ENCODE data around the gene IL20.

Gene IL20

DNA sequence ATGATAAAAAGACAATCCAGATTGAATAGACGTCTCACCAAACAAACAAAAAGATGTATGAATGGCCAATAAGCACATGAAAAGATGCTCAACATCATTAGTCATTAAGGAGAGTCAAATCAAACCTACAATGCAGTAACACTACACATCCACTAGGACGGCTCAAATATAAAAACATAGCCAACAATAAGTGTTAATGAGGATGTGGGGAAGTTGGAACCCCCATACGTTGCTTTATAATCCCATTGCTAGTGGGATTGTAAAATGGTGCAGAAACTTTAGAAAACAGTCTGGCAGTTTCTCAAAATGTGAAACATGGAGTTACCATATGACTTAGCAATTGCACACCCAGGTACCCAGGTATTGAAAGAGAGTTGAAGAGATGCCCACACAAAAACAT, 17.1 kb downstream of the IL20 start:
- DNase-seq: no peak

DNA sequence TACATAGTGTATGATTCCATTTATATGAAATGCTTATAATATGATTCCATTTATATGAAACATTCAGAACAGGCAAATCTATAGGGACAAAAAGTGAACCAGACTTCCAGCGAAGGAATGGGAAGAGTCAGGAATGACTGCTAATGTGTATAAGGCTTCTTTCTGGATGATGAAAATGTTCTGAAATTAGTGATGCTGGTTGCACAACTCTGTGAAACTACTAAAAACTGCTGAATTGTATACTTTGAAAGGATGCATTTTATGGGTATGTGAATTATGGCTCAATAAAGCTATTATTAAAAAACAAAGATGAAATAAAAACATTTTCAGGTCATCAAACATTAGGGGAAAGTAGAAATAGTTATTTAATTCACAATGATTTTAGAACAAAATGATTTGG, 17.7 kb downstream of the IL20 start:
- no peak for DNase-seq

DNA sequence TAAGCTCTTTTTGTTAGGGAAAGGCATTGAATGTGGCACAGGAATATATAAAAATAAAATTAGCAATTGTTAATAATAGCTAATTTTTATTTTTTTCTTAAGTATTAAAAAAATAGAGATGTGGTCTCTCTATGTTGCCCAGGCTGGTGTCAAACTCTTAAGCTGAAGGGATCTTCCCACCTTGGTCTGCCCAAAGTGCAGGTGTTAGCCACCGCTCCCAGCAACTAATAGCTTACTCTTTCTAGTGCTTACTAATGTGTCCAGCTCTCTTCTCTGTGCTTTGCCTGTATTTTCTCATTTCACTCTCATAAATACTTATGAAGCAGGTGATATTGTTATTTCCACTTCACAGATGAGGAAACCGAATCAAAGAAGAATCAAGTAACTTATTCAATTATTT, 18.5 kb downstream of the IL20 start:
- no peak for DNase-seq

DNA sequence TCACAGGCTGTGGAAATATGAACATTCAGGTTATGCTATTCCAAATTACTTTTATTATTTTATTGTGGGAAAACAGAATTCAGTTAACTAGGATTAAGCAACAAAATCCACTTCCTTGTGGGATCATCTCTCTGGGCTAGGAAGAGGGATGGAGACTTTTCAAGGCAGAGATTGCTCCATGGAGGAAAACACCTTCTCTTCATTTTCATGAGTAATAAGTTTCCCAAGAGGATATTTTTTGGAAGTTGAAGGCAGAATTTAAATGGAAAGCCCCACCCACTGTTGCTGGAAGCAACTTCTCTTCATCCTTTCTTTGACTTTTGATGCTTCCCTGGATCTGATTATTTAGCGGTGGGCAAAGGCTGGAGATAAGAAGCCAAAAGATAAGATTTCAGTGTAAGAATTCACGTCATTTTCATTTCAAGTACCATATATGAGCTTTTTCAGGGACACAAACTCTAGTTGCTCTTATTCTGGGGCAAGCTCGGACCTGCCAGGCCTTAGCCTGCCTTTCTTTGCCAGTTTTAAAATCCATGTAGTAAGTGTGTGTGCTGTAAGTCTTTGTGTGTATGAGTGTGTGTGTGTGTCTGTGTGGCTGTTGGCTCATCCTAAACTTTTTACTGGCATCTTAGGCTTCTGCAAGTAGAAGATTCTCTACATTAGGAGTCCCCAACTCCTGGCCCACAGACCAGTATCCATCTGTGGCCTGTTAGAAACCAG, 20.1 kb downstream of the IL20 start:
- no peak for DNase-seq

DNA sequence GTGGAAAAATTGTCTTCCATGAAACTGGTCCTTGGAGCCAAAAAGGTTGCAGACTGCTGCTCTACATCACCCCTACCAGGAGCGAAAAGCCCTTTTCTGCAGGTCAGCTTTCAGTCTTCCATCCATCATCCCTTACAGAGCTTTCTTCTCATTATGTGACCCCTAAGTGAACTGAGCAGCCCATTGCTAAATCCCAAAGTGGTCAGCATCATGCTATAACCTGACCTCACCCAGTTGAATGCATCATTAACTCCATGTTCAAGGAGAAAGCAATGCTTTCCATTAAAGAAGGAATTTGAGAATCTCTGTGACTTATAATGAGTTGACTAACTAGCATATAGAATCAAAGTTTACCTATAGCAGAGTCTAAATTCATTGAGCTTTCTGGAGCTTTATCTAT, 21.4 kb downstream of the IL20 start:
- DNase-seq: no peak

DNA sequence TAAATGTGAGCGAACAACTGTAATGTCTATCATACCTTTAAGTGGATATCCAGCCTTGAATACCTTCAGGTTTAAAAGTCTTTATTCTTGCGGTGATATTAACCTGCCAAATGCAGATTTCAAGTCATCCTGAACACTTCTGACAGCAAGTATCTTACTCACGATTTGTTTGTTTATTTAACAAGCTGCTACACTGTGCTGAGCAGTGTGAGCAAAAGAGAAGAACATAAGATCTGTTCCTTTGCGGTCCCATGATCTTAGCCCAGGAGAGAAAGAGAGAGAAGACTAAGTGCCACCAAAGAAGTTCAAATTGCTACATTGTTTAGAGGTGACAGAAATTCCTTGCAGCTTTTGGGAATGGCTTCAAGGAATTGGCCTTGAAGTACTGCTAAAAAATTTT, 22.3 kb downstream of the IL20 start:
- peak; percentile 41 for DNase-seq

DNA sequence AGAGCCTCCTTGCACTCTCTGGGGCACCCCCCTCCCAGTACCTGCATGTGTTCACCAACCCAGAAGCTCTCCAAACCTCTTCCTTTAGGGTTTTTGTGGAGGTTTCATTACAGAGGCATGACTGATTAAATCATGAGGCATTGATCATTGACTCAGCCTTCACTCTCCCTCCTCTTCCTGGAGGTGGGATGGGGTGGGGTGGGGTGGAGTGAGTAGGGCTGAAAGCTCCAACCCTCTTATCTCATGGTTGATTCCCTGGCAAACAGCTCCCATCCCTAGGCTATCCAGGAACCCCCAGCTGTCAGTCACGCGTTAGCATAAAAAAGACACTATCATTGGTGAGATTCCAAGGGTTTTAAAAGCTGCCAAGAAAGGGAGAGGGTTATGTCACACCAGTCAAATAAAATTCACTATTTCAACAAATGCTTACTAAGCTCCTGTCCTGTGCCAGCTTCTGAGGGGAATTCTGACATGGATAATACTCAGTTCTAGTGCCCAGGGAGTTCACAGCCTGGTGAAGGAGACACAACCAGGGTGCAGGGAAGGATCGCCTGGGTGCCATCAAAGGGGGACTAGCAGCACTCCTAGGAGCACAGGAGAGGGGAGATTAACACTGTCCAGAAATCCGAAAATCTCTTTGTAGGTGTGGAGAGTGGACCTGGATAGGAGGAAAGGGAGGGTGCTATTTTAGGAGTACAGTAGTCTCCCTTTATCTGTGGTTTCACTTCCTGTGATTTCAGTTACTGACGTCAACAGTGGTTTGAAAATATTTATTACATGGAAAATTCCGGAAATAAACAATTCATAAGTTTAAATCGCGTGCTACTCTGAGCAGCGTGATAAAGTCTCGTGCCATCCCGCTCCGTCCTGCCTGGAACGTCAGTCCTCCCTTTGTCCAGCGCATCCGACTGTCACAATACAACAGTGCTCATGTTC, 25.0 kb downstream of the IL20 start:
- DNase-seq: peak; percentile 86

DNA sequence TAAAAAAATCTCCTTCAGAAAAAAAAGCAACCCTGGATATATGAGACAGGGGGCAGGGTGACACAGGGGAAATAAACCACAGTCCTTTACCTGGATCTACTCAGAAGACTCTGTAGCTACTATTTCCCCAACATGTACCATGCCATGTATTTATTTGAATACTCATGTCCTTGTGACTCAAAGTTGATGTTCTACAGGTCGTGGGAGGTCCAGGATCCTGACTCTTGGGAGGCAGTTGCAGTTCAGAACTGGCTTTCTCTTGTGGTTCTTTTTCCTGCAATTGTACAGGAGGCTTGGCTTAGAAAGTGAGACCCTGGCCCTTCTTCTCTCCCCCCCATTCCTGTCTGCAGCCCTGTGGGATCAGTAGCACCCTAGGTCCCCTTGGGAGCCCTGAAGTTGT, 26.0 kb downstream of the IL20 start:
- peak; percentile 40 for DNase-seq

DNA sequence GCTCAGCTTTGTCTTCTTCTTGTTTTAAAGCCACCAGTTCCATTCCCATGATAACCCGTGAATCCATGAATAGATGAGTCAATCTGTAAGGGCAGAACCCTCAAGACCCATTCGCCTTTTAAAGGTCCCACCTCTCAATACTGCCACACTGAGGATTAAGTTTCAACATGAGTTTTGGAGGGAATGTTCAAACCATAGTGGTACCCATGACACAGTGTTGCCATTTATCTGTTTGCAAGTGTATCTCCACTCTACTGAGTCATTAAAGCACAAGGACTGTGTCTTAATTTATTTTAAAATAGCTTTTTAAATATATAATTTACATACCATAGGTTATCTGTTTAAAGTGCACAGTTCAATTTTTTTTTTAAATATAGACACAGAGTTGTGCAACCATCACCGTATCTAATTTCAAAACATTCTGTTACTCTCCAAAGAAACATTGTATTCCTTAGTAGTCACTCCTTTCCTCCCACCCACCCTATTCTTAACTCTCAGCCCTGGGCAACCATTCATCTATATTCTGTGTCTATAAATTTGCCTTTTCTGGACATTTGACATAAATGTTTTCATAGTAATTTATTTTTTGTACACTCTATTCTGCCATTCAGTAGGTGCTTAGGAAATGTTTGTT, 27.0 kb downstream of the IL20 start:
- DNase-seq: peak; percentile 81

DNA sequence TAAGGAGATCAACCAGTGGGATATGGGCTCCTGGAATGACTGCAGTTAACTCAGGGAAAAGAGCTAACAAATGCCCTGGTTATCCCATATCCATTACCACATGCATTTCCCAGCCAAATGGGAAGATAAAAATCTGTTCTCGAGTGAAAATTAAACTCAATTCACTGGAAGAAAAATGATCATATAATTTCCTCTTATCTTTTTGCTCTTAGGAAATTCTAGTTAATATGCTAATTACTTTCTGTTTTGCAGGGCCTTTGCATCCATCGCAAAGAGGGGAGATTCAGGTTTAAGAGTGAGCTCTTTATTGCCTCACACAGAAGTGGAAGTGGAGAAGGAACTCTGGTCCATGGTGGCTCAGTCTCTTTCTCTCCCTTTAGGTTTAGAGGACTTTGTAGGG, 28.0 kb downstream of the IL20 start:
- DNase-seq: no peak

DNA sequence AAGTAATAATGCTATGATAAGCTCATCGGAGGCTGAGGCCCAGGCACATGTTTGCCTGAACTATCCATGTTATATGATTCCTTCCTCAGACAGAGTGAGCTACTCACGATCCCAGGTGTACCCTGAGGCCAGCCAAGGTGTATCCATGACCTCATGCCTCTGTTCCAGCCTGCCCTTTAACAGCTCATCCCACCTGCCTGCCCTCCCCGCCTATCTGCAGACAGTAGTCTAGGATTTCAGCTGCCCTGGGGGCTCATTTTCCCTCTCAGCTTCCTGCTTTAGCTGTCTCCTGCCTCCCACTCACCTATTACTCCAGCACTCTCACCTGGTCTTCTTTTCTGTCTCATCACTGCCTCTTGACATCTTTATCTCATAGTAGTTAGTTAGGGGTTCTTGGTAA, 29.9 kb downstream of the IL20 start:
- no peak for DNase-seq

DNA sequence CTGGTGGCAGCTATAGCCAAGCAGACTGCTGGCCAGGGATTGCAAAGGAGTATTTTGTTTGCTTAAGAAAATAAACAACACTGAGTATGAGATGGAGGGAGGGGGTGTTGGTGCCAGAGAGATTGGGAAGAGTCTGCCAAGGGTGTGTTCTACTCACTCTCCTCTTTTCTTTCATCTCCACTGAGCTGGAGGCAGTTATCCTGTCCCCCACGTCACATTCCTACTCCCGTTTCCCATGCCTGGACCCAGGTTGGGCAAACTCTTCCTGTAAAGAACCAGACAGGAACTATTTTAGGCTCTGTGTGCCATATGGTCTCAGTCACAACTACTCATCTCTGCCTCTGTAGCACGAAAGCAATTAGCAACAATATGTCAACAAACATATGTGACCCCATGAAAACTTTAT, 30.4 kb downstream of the IL20 start:
- DNase-seq: peak; percentile 88

DNA sequence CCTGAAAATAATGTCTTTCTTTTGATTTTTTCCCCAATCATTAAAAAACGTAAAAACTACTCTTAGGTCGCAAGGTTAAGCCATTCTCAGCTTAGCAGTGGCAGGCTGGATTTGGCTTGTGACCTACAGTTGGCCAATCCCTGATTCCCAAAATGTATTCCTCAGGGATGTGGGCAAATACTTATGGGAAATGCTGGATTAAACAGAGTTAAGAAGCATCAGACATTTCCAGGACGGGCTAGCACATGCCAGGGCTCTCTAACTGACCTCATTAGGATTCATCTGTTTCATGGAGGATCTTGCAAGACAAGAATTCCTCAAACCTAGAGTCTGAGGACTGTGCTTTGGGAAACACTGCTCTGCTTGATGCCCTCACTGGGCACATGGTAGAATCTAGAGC, 30.8 kb downstream of the IL20 start:
- DNase-seq: no peak

DNA sequence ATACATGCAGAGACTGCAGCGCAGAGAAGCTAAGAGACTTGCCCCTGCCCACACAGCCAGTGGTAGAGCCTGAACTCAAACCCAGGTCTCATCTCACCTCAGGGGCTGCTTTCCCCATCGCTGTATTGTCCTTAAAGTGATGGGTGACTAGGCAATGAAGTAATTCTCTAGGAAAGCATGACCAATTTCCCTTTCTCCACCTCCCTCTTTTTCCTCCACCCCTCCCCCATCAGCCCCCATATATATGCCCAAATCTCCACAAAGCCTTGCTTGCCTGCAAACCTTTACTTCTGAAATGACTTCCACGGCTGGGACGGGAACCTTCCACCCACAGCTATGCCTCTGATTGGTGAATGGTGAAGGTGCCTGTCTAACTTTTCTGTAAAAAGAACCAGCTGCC, 31.8 kb downstream of the IL20 start, which contains the start of gene IL24:
TSS of gene IL24 (plus strand) at position 269 of the 400 bp plus-strand sequence. CDS start 390 bp downstream, outside the sequence.
- no peak for DNase-seq

DNA sequence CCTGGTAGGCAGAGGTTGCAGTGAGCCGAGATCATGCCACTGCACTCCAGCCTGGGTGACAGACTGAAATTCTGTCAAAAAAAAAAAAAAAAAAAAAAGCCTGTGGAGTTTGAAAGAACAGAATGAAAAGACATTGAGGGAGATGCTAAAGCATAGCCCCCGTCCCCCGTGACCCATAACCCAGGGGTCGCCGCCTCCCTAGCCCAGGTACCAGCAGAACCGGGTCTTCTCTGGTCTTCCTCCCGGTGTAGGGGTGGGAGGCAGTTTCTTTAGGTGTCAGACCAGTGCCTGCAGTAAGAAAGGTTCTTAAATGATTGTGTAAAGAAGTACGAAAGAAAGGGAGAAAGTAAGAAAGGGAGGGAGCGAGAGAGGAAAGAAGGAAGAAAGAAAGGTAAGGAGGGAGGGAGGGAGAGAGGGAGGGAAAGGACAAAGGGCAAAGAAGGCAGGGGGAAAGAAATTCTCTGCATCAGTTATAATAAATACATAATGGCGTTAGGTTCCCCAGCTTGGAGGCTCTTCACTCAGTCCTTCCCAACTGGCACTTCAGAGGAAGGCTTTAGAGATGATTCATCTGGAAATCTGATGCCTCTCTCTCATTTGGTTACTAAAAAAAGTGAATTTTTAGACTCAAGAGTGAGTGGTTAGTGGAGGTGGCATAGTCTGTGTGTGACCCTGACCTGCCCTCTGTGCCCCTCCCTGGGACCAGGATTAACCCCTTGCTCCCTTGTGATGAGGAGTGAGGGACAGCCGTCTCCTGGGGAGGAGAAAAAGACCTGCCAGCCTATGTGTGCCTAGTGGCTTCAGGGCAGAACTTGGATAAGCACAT, 32.9 kb downstream of the IL20 start:
- DNase-seq: peak; percentile 85

DNA sequence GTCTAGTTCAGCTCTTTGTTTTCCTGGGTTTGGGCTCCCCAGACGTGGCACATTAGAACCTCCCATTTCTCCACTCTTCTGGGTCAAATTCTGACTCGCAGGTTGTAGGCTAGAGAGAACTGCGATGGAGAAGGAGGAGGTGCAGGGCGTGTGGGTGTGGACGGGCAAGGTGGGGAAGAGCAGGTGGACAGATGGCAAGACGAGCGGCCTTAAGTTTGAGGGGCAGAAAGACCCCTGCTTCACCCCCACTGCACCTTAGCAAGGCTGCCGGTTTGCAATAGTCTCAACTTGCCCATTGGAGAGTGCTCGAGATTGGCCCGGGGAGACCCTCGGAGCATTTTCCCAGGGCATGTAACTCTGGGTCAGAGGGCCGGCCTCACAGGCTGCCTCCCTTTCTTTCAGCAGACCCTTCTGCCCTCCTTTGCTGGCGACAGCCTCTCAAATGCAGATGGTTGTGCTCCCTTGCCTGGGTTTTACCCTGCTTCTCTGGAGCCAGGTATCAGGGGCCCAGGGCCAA, 33.5 kb downstream of the IL20 start:
- no peak for DNase-seq

DNA sequence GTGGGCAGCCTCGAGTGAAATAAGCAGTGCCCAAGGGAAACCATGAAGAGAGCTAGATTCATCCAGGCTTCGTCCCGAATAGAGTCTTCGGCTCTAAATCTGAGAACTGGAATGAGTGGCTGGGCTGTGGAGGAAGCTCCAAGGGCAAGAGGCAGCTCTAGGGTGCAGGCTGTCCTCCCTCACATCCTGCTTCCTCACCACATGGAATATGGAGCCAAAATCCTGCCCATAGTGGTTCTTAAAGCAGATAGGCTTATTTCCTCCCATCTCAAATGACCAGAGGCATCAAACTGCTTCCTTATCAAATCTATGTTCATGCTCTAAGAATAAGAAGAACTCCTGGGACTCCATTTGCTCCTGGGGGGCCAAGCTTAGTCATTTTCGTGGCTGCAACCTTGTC, 34.3 kb downstream of the IL20 start:
- no peak for DNase-seq

DNA sequence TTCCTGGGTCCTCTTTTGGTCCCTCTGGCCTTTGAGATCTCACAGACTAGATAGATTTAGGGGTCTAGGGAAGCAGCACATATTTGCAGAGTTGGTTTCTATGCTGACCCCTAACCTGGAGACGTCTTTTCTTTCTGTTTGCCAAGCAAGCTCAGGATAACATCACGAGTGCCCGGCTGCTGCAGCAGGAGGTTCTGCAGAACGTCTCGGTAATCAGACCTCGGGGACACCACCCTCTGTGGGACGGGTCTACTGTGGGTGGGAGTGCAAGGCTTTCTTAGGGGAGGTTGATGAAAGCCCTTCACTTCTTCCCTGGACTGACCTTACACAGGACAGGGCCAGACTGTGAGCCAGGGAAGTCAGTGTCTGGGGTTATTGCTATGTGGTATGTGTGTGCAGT, 34.7 kb downstream of the IL20 start:
- no peak for DNase-seq

DNA sequence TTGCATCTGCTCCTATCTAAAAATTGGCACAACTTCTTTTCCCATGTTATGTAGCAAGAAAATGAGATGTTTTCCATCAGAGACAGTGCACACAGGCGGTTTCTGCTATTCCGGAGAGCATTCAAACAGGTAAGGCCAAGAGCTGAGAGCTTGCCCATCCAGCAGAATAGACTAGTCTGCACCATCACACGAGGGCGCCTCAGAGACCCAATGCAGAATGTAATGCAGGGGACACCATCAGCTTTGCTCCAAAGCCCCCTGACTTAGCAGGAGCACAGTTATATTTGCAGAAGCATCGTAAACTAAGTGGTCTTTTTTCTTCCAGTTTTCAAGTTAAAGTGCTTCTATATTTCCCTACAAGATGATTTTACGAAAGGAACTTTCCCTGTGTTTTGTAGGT, 36.5 kb downstream of the IL20 start:
- DNase-seq: no peak

DNA sequence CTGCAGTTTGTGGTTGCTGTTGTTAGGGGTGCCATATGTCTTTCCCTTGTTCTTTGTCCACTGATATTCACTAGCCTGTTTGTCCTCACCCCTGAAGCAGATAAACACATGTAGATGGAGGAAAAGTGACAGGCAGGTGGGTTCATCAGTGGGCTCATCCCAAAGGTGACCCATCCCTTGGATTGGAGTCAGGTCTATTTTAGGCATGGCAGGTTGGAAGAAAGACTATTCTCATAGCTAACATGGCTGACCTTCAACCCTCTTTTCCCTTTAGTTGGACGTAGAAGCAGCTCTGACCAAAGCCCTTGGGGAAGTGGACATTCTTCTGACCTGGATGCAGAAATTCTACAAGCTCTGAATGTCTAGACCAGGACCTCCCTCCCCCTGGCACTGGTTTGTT, 37.3 kb downstream of the IL20 start:
- DNase-seq: no peak

DNA sequence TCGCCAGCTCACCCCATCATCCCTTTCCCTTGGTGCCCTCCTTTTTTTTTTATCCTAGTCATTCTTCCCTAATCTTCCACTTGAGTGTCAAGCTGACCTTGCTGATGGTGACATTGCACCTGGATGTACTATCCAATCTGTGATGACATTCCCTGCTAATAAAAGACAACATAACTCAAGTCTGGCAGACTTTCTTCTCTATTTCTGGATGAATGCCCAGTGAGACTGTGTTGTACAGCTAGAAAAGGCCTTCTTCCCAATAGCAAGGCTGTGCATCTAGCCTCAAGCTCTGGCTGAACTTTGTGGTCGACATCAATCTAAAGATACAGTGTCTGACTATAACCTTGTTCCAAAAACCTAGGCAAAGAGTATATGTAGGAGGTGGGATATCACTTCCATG, 38.3 kb downstream of the IL20 start:
- DNase-seq: no peak

DNA sequence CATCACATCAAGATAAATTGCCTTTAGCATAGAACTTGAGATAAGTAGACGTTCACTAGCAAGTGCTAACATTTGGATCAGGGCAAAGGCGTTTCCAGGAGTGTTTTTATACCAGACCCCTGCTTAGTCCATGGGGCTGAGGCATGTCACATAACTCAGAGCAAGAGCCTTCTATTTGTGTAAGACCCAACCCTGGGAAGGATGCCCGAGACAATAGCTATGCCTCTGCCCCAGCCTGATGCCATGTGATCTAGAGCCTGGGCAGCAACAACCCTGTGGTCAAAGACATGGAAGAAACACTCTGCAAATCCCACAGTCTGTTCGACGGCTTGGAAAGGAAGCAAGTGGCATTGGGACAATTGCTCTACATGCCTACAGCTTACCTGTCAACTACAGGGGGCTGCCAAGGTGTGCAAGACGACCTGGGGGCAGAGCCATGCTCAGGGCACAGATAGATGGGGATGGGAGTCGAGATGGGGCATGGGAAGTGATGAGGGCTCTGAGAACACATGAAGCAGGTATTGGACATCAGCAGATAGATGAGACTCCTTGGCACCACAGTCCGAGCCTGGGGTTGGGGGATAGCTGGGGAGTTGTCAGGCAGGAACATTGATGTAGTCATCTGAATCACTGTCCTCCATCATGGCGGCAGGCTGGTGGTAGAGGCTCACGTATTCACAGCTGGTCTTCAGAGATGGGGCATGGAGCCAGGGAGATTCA, 39.2 kb downstream of the IL20 start:
- no peak for DNase-seq

Measured in HCEC 1CT (cell line).